ENCODE data around the gene C1RL.

The C1RL gene

GRCh38 chr12:7145671-7146070 lies 36.7 kb upstream of the C1RL start:
- no peaks in the 10 kb centered on the region for H3K9me2 ChIP-seq (replicated peaks; ENCODE audit: insufficient read depth, low read length)
- H3K9me3 ChIP-seq (replicated peaks; ENCODE audit: insufficient read depth, low read length): no peaks in the 10 kb centered on the region
- H3K4me2 ChIP-seq (ENCODE audit: low read depth, low read length): no peak overlapping the region
- H3K9ac ChIP-seq (ENCODE audit: low read length): no peak overlapping the region
- no peak overlapping the region for H3K4me3 ChIP-seq (ENCODE audit: low read length)
- no peak overlapping the region for H3K27ac ChIP-seq (ENCODE audit: low read length)
- H4K20me1 ChIP-seq (ENCODE audit: insufficient read depth, low read length): no peaks in the 10 kb centered on the region
- no peaks in the 10 kb centered on the region for H3F3A ChIP-seq (ENCODE audit: insufficient read depth, low read length)
- no peak for TF ChIP-seq CTCF (IDR thresholded peaks at IDR 0.05; ENCODE audit: low read length)
- TF ChIP-seq EZH2 (optimal IDR thresholded peaks at IDR 0.05; ENCODE audit: low read depth, low read length): no peak
- no peak for TF ChIP-seq EZH2phosphoT487 (IDR thresholded peaks at IDR 0.05; ENCODE audit: low read length)
- no peaks in the 10 kb centered on the region for H3K27me3 ChIP-seq (replicated peaks; ENCODE audit: insufficient read depth, low read length)
- no peak for DNase-seq
- no peaks in the 10 kb centered on the region for H3K79me2 ChIP-seq (ENCODE audit: low read length)
- H2AFZ ChIP-seq (ENCODE audit: low read length): no peak overlapping the region
- 0 out of 2 replicates have a peak, but pooled peaks cover 4% of the 10 kb centered on the region for H3K4me1 ChIP-seq (ENCODE audit: low read length)
- no peaks in the 10 kb centered on the region for H3K36me3 ChIP-seq (replicated peaks; ENCODE audit: insufficient read depth, low read length)

GRCh38 chr12:7144414-7145120 lies 35.6 kb upstream of the C1RL start:
- Histone ChIP-seq H3K9ac (ENCODE audit: low read length) (no peak overlapping the region), H3K36me3 (replicated peaks; ENCODE audit: insufficient read depth, low read length) (no peaks in the 10 kb centered on the region), H3K79me2 (ENCODE audit: low read length) (no peaks in the 10 kb centered on the region), H3K27ac (ENCODE audit: low read length) (no peak overlapping the region), H3F3A (ENCODE audit: insufficient read depth, low read length) (no peaks in the 10 kb centered on the region), H3K9me3 (replicated peaks; ENCODE audit: insufficient read depth, low read length) (no peaks in the 10 kb centered on the region), H3K4me1 (ENCODE audit: low read length) (0 out of 2 replicates have a peak, but pooled peaks cover 4% of the 10 kb centered on the region), H3K4me3 (ENCODE audit: low read length) (no peak overlapping the region), H3K4me2 (ENCODE audit: low read depth, low read length) (no peak overlapping the region), H4K20me1 (ENCODE audit: insufficient read depth, low read length) (no peaks in the 10 kb centered on the region), H2AFZ (ENCODE audit: low read length) (no peak overlapping the region), H3K27me3 (replicated peaks; ENCODE audit: insufficient read depth, low read length) (no peaks in the 10 kb centered on the region), H3K9me2 (replicated peaks; ENCODE audit: insufficient read depth, low read length) (no peaks in the 10 kb centered on the region)
- no peak for TF ChIP-seq EZH2 (optimal IDR thresholded peaks at IDR 0.05; ENCODE audit: low read depth, low read length)
- TF ChIP-seq CTCF (IDR thresholded peaks at IDR 0.05; ENCODE audit: low read length): peak; percentile 62
- peak; percentile 47 for DNase-seq

- Histone ChIP-seq H3K27ac (ENCODE audit: low read length) (no peak overlapping the region), H3K4me1 (ENCODE audit: low read length) (0 out of 2 replicates have a peak, but pooled peaks cover 4% of the 10 kb centered on the region), H3K9ac (ENCODE audit: low read length) (no peak overlapping the region), H3K27me3 (replicated peaks; ENCODE audit: insufficient read depth, low read length) (no peaks in the 10 kb centered on the region), H3F3A (ENCODE audit: insufficient read depth, low read length) (no peaks in the 10 kb centered on the region), H3K9me2 (replicated peaks; ENCODE audit: insufficient read depth, low read length) (no peaks in the 10 kb centered on the region), H3K79me2 (ENCODE audit: low read length) (no peaks in the 10 kb centered on the region), H3K4me3 (ENCODE audit: low read length) (no peak overlapping the region), H3K9me3 (replicated peaks; ENCODE audit: insufficient read depth, low read length) (no peaks in the 10 kb centered on the region), H4K20me1 (ENCODE audit: insufficient read depth, low read length) (no peaks in the 10 kb centered on the region), H2AFZ (ENCODE audit: low read length) (no peak overlapping the region), H3K4me2 (ENCODE audit: low read depth, low read length) (no peak overlapping the region), H3K36me3 (replicated peaks; ENCODE audit: insufficient read depth, low read length) (no peaks in the 10 kb centered on the region)
- TF ChIP-seq EZH2phosphoT487 (IDR thresholded peaks at IDR 0.05; ENCODE audit: low read length): no peak
- TF ChIP-seq CTCF (IDR thresholded peaks at IDR 0.05; ENCODE audit: low read length): no peak
- no peak for TF ChIP-seq EZH2 (optimal IDR thresholded peaks at IDR 0.05; ENCODE audit: low read depth, low read length)
- DNase-seq: no peak
These were observed 34.5 kb upstream of the C1RL start for GRCh38 chr12:7143564-7143963.

Data from MM.1S (cell line).